ENCODE measurements around the gene CGREF1.

Gene CGREF1

GRCh38 chr2:27097341-27097740 lies 21.6 kb downstream of the CGREF1 start:
- H3K4me3 ChIP-seq (ENCODE audit: low read depth, low read length): no peak overlapping the region
- in situ Hi-C loops (cut with HindIII; ENCODE audit: low sequenced_read_pairs): no loop called here
- DNase-seq (ENCODE audit: low read depth, low spot score): no peak
- TF ChIP-seq, protein P1, sequence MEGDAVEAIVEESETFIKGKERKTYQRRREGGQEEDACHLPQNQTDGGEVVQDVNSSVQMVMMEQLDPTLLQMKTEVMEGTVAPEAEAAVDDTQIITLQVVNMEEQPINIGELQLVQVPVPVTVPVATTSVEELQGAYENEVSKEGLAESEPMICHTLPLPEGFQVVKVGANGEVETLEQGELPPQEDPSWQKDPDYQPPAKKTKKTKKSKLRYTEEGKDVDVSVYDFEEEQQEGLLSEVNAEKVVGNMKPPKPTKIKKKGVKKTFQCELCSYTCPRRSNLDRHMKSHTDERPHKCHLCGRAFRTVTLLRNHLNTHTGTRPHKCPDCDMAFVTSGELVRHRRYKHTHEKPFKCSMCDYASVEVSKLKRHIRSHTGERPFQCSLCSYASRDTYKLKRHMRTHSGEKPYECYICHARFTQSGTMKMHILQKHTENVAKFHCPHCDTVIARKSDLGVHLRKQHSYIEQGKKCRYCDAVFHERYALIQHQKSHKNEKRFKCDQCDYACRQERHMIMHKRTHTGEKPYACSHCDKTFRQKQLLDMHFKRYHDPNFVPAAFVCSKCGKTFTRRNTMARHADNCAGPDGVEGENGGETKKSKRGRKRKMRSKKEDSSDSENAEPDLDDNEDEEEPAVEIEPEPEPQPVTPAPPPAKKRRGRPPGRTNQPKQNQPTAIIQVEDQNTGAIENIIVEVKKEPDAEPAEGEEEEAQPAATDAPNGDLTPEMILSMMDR (IDR thresholded peaks at IDR 0.05; ENCODE audit: low read depth, low read length): no peak

DNA sequence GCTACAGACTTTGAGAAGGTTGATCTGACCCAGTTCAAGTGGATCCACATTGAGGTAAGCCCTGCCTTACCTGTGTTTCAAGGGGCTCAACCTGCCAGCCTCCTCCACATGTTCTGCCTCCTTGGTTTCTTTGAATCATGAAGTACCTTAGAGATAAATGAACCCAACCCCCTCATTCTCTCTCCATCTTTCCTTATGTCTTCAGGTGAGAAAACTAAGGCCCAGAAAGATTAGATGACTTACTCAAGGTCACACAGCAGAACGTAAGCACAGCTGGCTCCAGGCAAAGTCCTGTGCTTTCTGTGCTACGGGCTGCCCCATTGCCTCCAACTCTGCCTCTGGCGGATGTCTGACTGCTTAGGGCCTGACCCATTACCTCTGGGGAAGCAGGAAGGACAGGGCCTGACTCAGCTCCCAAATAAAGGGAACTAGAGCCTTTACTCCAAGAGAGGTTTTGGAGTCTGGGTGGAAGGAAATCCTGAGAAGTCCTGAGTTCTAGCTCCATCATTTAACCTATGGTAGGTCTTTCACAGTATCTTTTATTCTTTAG lies 22.1 kb downstream of the CGREF1 start:
- DNase-seq (ENCODE audit: low read depth, low spot score): no peak
- H3K4me3 ChIP-seq (ENCODE audit: low read depth, low read length): no peak overlapping the region
- TF ChIP-seq, protein P1 (IDR thresholded peaks at IDR 0.05; ENCODE audit: low read depth, low read length): no peak
- in situ Hi-C loops (cut with HindIII; ENCODE audit: low sequenced_read_pairs): no loop called here

GRCh38 chr2:27095745-27096651 lies 22.9 kb downstream of the CGREF1 start:
- in situ Hi-C loops (cut with HindIII; ENCODE audit: low sequenced_read_pairs): no loop called here
- H3K4me3 ChIP-seq (ENCODE audit: low read depth, low read length): peak overlapping the region; percentile 16
- DNase-seq (ENCODE audit: low read depth, low spot score): peak; percentile 44
- TF ChIP-seq, protein P1 (IDR thresholded peaks at IDR 0.05; ENCODE audit: low read depth, low read length): no peak

DNA sequence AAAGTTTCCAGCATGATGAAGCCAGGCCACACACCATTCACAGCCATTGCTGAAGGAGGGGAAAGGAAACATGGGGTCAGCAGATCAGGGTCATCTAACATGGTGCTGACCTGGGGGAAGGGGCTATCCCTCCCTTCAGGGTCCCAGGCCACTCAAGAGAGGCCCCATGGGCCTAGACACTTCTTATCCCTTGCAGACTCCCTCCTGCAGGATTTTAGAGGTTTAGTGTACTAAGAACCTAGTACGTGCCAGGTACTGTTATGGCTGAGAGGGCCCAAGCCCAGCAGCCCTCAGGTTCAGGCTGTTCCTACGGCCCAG lies 23.5 kb downstream of the CGREF1 start:
- no peak for DNase-seq (ENCODE audit: low read depth, low spot score)
- in situ Hi-C loops (cut with HindIII; ENCODE audit: low sequenced_read_pairs): no loop called here
- TF ChIP-seq, protein P1 (IDR thresholded peaks at IDR 0.05; ENCODE audit: low read depth, low read length): no peak
- H3K4me3 ChIP-seq (ENCODE audit: low read depth, low read length): no peak overlapping the region

DNA sequence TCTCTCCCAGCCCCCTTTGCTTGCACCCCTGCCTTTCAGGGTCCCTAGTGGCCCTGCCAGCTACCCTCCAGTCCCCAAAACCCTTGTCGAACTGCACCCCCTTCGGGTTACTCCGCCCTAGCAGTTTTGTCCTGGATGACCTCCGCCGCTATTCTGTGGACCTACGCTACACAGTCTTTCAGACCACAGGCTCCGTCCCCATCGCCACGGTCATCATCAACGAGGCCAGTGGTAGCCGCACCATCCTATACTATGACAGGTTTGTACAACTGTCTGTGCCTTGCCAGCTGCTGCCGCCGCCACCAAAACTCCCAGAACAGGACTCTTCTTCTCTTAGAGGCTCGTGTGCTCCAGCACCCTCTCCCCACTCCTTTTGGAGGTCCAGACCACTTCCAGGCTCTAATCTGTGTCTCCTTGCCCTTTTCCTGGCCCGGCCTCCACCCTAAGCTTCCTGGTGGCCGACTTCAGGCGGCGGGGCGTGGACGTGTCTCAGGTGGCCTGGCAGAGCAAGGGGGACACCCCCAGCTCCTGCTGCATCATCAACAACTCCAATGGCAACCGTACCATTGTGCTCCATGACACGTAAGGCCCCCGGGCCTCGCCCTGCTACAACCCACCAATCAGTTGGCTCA lies 24.5 kb downstream of the CGREF1 start:
- in situ Hi-C loops (cut with HindIII; ENCODE audit: low sequenced_read_pairs): no loop called here
- no peak overlapping the region for H3K4me3 ChIP-seq (ENCODE audit: low read depth, low read length)
- TF ChIP-seq, protein P1 (IDR thresholded peaks at IDR 0.05; ENCODE audit: low read depth, low read length): no peak
- DNase-seq (ENCODE audit: low read depth, low spot score): no peak

DNA sequence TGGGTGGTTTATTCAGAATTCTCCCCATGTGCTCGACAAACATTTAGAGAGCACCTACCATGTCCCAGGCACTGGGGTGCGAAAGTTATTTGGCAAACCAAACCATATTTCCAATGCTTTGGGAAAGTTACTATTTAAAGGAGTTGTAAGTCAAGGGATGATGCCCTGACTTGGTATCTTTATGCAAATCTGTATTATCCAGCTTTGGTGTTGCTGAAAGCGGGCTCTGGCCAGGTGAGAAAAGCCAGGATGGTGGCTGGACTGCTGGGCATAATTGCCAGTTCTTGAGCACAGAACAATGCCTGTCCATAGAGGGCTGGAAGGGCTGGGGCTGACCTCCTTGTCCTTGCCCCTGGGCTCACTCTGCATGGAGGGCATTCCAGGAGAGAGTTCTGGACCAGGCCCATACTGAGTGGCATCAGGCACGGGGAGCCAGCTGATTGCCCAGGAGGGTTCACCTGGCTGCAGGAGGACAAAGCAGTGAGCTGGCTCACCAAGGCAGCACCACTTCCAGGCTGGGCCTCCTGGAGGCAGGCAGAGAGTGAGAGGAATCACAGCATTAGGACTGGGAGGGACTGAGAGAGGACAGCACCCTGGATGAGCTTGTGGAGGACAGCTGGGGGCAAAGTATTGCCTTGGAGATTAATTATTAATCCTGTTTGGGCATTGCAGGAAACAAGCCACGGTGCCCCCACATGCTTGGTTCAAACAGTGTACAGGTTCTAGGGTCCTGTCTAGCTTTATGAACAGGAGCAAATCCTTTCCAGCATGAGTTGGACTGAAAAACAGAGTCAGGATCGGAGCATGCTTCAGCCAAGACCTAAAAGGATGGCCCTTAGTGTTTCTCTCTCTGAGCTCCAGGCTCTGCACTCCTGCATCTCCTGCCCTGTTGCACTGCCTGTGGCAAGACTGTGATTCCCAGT lies 25.2 kb downstream of the CGREF1 start:
- in situ Hi-C loops (cut with HindIII; ENCODE audit: low sequenced_read_pairs): no loop called here
- no peak for DNase-seq (ENCODE audit: low read depth, low spot score)
- TF ChIP-seq, protein P1 (IDR thresholded peaks at IDR 0.05; ENCODE audit: low read depth, low read length): no peak
- no peak overlapping the region for H3K4me3 ChIP-seq (ENCODE audit: low read depth, low read length)
